Astrocyte of the spinal cord (primary cell): ENCODE measurements around the gene KRT77.
"Not testable (repeated sequence)": the region's sequence is repeated elsewhere in the genome, so short reads cannot be mapped to it uniquely, and the experiment has no call there.

Source experiments
- DNase-seq: peaks from one replicate; pipeline ENCODE4 v3.0.0; 2011; ENCODE audit warnings: low read depth, low spot score
- H3K4me3 ChIP-seq: 2 replicates; pipeline ENCODE4 v1.5.1; 2011; ENCODE audit warnings: low read depth, mild to moderate bottlenecking, low read length, moderate library complexity
- in situ Hi-C: cut with HindIII; loops from 2 replicates; pipeline ENCODE4 v1.10.0; 2017; ENCODE audit warnings: low sequenced_read_pairs
- TF ChIP-seq, protein P1 (sequence below): IDR thresholded peaks from 2 replicates; pipeline ENCODE4 v1.5.1; 2012; ENCODE audit warnings: low read depth, mild to moderate bottlenecking, low read length, inconsistent platforms

Gene KRT77

DNA sequence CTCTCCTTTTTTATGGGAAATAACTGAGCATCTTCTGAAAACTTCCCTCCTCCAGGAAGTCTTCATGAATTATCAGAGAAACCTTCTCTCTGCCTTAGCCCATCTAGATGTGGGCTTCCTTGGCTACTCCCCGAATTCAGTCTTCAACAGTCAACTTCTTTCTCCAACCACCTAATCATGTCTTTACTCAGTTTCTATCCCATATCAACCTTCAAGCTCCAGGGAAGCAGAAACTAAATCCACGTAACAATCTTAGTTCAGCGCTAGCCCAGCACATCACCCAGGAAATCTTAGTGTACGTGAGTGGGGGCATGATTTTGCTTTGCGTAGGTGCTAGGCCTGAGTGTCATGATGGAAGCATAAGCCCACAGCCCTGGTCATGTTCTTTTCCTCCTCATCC lies 12.7 kb upstream of the KRT77 start:
- TF ChIP-seq, protein P1, sequence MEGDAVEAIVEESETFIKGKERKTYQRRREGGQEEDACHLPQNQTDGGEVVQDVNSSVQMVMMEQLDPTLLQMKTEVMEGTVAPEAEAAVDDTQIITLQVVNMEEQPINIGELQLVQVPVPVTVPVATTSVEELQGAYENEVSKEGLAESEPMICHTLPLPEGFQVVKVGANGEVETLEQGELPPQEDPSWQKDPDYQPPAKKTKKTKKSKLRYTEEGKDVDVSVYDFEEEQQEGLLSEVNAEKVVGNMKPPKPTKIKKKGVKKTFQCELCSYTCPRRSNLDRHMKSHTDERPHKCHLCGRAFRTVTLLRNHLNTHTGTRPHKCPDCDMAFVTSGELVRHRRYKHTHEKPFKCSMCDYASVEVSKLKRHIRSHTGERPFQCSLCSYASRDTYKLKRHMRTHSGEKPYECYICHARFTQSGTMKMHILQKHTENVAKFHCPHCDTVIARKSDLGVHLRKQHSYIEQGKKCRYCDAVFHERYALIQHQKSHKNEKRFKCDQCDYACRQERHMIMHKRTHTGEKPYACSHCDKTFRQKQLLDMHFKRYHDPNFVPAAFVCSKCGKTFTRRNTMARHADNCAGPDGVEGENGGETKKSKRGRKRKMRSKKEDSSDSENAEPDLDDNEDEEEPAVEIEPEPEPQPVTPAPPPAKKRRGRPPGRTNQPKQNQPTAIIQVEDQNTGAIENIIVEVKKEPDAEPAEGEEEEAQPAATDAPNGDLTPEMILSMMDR: no peak
- no peak overlapping the region for H3K4me3 ChIP-seq
- in situ Hi-C loops: no loop called here
- no peak for DNase-seq

DNA sequence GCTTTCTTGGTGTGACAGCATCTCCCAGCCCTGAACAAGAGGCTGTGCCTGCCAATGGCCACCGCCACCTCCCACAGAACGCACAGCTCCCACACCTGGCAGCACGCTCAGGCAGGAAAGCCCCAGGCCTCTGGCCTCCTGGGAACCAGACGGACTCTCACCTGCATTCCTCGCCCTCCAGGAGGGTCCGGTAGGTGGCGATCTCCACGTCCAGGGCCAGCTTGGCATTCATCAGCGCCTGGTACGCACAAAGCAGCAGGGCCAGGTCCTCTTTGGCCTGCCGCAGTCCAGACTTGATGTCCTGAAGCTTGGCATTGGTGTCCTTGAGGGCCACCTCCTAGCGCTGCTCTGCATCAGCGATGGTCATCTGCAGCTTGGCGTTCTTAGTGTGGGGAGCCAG lies 12.1 kb upstream of the KRT77 start:
- DNase-seq: no peak
- TF ChIP-seq, protein P1: no peak
- no peak overlapping the region for H3K4me3 ChIP-seq
- in situ Hi-C loops: no loop called here

DNA sequence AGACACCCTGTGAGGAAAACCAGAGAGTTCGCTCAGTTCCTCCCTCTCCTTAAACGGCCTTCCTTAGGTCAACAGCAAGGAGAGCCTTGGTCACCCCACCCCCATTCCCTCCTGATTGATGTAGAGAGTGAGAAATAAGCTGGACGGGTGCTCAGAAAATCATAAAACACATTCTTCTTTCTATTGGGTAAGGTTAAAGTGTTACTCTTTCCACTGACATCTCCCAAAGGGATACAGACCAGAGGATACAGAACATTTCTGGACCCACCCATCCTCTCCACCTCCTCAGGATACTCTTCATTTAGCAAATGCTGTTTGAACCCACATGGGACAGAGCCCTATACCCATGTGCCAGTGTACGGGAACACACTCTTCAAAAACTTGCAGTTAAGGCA lies 11.6 kb upstream of the KRT77 start:
- no peak overlapping the region for H3K4me3 ChIP-seq
- in situ Hi-C loops: no loop called here
- no peak for DNase-seq
- TF ChIP-seq, protein P1: no peak

DNA sequence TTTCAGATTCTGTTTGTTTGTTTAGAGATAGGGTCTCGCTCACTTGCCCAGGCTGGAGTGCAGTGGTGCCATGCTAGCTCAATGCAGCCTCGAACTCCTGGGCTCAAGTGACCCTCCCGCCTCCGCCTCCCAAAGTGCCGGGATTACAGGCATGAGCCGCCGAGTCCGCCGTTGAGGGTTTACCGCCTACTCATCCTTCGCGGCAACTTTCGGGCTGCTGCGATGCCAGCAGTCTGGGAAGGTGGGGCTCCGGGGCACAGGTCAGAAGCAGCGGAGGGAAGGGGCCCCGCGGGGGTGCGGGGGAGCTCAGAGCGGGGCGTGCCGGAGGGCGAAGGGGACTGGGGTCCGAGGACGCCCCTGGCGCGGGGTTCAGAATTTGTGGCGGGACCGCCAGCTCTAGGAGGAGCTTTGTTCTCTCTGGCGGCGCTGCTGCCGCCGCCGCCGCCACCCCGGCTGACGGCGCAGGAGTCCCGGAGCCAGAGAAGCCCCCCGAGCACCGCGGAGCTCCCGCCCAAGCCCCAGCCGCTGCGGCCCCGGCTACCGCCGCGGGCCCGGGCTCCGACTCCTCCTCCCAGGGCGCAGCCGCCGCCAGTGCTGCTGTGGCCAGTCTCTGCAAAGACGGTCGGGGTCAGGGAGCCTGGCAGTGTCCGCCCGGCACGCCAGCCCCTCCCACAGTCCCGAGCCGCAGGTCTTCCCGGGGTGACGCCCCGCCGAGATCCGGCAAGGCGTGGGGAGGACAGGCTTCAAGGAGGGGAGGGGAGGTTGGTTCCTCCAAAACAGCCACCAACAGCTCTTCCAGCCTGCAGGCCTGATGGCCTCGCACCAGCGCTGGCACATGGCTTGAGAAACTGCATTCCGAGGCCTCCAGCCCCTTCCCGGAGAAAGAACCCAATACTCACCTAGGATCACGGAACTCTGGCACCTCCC lies 10.9 kb upstream of the KRT77 start:
- in situ Hi-C loops: no loop called here
- no peak overlapping the region for H3K4me3 ChIP-seq
- DNase-seq: no peak
- TF ChIP-seq, protein P1: no peak

DNA sequence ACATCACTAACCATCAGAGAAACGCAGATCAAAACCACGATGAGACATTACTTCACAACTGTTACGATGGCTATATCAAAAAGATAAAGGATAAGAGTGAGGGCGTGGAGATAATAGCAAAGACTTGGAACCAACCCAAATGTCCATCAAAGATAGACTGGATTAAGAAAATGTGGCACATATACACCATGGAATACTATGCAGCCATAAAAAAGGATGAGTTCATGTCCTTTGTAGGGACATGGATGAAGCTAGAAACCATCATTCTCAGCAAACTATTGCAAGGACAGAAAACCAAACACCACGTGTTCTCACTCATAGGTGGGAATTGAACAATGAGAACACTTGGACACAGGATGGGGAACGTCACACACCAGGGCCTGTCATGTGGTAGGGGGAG lies 8.8 kb upstream of the KRT77 start:
- H3K4me3 ChIP-seq, in situ Hi-C loops: not testable (repeated sequence)

DNA sequence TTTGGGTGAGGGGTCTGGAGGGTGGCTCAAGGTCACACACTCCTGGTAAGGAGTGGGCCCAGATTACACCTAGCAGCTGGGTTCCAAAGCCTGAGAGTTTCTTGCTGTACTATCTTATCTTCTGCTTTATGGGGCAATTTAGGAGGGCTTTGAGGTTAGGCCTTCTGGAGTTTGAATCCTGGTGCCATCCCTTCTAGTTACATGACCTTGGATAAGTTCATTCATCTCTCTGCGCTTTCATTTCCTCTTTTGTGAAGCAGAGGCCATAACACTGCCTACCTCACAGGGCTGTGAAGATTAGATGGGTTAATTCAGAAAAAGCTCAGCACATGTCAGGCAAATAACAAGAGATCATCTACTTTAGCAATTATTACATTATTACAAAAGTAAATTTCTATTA lies 7.4 kb upstream of the KRT77 start:
- in situ Hi-C loops: no loop called here
- DNase-seq: no peak
- TF ChIP-seq, protein P1: no peak
- no peak overlapping the region for H3K4me3 ChIP-seq

More for the DNA sequence above, 8.8 kb upstream of the KRT77 start:
- DNase-seq: not testable (repeated sequence)

DNA sequence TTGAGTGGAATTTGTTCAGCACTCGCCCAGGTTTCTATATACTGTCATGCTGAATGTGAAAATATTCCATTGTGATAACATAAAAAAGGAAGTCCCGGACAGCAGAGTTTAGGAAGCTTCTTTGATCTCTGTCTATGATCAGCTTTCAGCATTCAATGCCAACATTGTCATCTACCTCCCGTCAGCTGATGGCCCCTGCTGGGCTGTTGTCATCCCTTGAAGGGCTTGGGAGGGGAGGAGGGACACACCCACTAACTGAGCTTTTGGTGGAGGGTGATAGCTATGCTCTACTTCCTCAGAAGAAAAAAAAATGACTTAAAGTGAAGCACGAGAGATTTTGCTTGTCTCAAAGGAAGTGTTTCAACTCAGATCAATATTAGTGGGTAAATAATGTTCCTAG lies 4.7 kb upstream of the KRT77 start:
- in situ Hi-C loops: no loop called here
- no peak for DNase-seq
- TF ChIP-seq, protein P1: no peak
- no peak overlapping the region for H3K4me3 ChIP-seq
